HG02571 (cell line): ENCODE data around the gene COBLL1.

Experiments
- ATAC-seq: cut with Tn5 transposase; IDR thresholded peaks from one replicate; pipeline ENCODE4 v1.9.1; 2021; ENCODE audit warnings: mild to moderate bottlenecking, moderate library complexity; ENCODE audit not compliant: unreplicated experiment

Gene COBLL1

DNA sequence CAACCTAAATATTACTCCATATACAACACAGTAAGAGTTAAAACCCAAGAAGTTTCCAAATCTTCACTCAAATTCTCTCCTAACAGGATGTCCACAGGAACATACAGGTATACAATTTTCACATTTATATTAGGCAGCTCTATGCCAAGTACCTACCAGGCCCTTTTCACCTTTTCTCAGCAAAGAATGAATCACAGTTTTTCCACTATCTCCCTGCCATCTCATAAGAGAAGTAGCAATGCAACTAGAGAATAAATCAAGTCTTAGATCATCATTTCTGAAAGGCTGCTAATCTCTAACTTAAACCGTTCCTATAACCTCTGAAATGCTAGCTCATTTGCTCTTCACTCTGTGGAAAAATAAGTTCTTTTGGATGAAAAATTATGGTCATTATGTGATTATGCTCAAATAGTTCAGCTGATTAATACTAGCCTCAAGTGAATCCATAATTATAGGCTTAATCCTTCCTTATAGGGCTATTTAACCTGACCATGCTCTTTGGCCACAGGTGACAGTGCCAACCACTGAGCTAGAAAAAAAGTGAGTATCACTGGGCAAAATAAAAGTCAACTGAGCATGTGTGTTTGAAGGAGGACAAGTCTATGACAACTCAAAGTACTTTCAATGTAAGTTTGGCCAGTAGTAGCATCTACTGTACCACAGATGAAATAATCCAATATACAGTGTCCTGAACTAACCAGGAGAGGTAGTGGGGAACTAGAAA is 79.7 kb downstream of the COBLL1 start:
- ATAC-seq: no peak

DNA sequence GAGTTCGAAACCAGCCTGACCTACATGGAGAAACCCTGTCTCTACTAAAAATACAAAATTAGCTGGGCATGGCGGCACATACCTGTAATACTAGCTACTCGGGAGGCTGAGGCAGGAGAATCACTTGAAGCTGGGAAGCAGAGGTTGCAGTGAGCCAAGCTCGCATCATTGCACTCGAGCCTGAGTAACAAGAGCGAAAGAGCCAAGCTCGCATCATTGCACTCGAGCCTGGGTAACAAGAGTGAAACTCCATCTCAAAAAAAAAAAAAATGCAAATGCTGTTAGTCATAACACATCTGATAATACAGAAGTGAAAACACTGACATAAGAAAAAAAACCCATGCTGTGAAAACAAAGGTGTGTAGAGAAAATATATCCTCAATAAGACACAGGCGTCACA is 80.4 kb downstream of the COBLL1 start:
- peak; percentile 96 for ATAC-seq

DNA sequence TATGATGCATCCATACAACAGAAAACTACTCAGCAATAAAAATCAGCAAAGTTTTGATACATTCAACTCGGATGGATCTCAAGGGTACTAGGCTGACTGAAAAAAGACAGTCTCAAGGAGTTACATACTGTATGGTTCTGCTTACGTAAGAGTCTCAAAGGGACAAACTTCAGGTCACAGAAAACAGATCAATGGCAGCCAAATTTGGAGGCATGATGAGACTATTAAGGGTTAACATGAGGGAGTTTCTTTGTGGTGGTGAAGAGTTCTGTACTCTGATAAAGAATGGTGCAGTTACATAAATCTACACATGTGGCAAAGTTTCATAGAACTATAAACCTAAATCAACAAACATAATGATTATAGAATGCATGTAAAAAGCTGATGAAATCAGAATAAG is 81.4 kb downstream of the COBLL1 start:
- no peak for ATAC-seq

DNA sequence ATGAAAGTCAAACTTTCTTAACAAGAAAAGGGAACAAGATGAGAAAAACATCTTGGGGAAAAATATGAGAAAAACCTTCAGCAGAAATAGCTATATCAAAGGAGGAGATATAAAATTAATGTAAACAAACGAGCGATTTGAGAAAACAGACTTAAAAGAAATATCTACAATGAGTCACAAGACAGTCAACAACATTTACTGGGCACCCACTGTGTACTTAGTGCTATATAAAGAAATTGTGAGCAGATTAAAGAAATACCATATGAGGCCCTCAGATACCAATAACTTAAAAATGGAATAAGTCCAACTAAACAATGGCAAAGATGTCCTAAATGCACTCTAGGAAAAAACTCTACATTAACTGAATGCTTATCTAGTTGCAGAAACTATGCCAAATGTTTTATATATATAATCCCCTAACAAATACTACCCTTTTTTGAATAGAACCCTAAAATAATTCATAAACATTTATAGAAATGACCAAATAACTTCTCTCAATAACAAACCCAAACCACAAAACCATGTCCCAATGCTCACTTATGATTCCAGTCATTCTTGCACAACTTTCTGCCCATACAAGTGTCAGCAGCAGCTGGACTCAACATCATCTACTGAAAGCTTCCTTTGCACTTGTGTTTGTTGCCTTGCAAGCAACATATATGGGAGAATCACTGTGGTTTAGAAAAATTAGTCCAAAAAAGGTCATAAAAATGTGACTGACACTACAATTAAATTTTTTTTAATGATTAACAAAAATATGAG is 83.5 kb downstream of the COBLL1 start:
- ATAC-seq: no peak

DNA sequence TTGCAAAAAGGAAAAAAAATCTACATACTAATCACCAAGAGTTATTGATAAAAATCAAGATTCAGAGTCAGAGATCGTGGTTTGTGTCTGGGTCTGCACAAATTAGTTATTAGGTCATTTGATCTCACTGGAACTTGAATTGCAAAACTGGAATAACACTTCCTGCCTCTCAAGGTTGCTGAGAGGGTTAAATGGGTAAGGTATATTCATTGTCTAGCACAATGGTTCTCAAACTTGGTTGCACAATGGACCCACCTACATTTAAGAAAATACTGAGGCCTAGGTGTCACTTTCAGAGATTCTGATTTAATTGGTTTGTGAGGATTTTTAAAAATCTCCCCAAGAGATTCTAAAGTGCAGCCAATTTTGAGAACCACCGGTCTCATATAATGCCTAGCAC is 84.8 kb downstream of the COBLL1 start:
- no peak for ATAC-seq

- ATAC-seq: no peak
Measured at GRCh38 chr2:164755952-164756351, 85.7 kb downstream of the COBLL1 start.

DNA sequence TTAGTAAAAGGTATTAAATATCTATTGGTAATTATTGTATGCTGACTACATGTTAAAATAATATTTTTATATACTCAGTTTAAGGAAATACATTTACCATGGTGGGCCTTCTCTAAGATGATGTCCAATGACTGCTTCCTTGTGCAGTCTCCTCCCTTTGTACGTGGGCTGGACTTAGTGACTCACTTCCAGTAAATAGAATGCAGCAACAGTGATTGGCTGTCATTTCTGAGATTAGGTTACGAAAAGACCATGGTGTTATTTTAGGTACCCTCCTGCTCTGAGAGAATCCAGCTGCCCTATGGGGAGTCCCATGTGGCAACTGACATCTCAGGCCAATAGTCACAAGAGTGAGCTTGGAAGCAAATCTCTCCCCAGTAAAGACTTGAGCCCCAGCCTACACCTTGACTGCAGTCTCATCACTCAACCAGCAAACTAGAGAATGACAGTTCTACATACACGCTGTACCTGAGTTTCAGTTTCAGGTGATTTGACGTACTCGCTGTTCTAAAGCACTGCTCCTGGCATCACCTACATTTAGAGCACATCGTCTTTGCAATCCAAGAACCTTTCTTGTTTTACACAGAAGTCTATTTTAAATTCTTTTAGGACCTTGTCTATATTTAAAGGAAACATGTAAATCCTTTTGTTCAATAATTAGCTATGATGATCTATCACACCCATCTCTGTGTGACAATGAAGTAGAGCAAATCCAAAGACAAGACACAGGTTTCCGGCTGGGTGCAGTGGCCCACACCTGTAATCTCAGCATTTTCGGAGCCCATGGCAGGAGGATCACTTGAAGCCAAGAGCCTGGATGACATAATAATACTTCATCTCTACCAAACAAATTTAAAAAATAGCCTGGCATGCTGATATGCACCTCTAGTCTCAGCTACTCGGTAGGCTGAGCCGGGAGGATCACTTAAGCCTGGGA is 87.2 kb downstream of the COBLL1 start:
- ATAC-seq: no peak

DNA sequence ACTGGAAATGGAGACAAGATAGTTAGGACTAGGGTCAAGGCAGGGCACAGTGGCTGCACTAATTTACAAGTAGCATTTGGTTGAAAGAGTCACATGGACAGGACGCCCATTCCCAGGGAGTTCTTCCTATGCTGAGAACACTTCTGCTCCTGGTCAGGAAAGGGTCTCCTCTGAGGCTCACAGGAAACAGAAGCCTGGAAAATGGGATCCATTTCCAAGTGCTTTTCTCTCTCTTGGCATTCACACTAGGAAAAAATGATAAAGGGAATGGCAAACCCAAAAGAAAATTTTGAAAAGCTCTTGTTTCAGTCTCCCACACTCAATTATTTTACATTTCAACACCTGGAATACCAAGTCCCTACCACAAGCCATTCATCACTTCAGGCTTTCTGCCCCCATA is 88.7 kb downstream of the COBLL1 start:
- ATAC-seq: no peak

DNA sequence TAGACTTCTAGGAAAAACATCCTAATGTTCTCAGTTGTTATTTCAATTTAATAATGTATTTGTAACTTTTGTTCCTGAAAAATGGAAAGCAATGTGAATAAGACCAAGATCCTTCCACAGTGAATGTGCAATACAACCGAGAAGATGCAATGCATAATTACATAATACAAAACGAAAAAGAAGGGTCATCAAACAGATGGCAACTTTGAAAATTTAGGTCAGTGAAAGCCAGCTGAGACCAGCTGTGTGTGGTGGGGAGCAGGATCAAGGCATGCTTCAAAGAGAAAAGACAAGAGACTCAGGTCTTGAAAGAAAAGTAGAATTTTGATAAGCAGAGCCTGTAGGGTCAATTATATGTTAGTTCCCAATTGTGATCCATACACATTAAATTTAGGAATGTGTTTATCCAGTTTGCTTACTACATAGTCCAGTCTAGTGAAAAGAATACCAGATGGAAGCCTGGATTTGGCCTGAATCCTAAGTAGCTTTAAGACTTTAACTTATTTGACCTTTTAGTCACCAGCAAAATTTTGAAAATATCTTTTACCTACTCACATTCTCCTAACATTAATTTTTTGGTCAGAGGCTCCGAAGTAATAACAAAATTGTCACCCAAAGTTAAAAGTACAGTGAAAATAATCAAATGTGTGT is 93.7 kb downstream of the COBLL1 start:
- ATAC-seq: no peak

DNA sequence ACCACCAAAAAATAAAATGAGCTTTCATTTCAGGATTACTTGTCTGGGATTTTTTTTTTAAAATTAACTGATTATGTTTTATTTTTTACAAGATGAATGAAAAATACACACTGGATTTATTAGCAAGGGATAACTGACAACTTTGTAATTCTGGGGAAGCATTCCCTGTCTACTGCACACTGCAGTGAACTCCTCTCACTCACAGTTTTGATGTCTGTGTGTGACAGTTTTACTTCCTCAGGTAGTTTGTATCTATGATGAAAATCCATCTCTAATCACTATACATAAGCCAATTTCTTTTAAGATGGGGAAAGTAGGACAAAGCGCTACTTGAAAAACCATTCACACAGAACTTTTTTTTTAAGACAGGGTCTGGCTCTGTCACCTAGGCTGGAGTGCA is 94.5 kb downstream of the COBLL1 start:
- no peak for ATAC-seq

- no peak for ATAC-seq
Measured at GRCh38 chr2:164746713-164747112, 94.9 kb downstream of the COBLL1 start.

DNA sequence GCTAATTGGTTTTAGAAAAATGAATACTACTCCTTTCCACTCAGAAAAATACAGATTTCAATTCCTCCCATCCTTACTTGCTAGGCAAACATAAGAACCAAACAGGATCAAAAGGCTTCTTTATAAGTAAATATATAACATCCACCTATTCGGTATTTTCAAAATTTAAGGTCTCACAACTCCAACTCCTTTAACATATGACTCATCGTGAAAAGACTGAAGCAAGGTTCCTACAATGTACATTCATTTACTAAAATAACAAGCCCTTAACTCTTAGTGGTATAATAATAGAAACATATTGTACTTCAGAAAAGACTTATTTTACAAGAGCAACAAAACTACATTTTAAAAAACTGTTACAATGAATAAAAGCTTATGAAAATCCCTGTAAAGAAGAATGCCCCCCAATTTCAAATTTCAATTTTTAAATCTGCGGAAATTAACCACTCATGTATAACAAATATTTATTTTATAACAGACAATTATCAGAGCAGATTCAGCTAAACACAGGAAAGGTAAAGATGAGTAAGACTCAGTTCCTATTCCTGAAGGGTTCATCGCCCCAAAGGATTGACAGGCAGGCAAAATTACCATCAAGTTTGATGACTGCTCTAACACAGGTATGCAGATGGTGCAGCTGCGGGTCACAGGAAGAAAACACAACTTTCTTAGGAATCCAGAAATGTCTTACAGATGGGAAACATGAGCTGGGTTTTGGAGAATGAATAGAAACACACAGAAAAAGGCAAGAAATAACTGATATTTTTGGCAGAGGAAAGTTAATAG is 96.4 kb downstream of the COBLL1 start:
- ATAC-seq: no peak

- no peak for ATAC-seq
Measured at GRCh38 chr2:164742738-164743317, 98.8 kb downstream of the COBLL1 start.

DNA sequence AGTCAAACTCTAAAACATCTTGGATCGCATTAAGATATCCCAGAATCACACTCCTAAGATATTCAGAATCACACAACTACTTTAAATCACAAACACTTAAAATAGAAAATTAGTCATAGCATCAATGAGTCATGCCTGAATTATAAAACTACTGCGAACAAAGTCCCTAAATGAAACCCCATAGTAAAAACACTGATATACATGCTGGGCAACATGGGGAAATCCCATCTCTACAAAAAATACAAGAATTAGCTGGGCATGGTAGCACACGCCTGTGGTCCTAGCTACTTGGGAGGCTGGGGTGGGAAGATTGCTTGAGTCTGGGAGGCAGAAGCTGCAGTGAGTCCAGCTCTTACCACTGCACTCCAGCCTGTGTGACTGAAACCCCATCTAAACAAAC is 101.7 kb downstream of the COBLL1 start:
- ATAC-seq: no peak

DNA sequence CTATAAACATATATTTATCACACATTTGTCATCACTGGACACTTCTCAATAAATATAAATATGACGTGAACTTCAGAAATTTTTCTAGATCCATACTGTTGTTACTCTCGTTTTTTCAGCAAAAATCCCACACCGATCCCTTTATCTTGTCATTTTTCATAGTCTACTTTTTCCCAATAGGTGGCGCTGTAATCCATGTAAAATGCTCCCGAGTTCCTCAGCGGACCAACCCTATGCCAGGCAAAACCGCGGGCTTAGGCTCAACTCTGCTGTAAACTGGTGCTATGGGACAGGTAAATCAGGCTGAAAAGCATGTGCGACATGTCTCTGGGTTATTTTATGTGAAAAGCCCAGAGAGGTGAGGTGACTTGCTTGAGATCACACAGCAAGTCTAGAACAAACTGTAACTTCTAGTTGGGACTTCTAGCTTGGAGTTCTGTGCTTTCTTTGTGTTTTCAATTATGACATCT is 104.0 kb downstream of the COBLL1 start:
- ATAC-seq: peak; percentile 81

DNA sequence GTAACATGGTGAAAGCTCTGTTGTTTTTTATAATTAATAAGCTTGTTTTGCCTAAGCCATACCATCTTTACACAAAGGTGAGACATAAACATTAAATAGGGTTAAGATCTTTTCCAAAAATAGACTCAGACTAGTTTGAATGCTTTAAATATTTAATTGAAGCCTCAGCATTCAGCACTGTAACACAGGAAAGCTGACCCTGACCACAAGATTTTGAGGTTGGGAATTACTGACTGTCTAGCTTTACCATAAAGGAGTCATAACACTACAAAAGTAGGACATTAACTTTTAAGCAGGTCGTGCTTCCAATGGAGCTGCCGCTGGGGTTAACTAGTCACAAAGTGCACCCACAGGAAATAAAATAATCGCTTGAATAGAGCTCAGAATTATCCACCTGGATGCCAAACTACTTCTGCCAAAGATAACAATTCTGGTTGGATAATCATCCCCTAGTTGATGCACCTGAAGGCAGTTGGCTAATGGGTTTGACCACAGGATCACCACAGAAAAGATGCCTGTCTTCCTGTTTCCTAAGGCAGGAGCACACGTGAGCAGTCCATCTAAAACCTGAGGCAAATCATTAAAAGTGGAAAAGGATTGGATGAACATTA is 106.2 kb downstream of the COBLL1 start:
- no peak for ATAC-seq

DNA sequence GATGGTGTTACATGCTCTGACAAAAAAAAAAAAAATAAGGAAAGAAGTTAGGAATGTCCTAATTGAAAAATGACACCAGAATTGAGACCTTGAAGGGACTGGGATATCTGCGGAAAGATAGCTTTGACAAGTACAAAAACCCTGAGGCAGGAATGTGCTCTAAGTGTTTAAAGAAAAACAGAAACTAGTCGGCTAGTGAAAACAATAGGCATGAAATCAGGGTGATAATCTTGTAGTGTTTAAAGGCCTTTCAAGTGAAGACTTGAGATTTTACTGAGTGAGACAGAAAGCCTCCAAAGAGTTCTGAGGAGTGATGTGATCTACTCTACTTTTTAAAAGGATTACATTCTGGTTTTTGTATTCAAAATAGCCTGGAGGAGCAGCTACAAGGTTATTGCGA is 107.4 kb downstream of the COBLL1 start:
- no peak for ATAC-seq

GRCh38 chr2:164725542-164725941 is 116.1 kb downstream of the COBLL1 start:
- ATAC-seq: no peak

GRCh38 chr2:164722616-164723338 is 118.8 kb downstream of the COBLL1 start:
- no peak for ATAC-seq
